SK-N-SH (cell line): ENCODE measurements around the gene KNDC1.

Experiments used
- ELF1 ChIP-seq: IDR thresholded peaks from 2 replicates; pipeline ENCODE4 v1.4.0; 2012
- GABPA ChIP-seq: IDR thresholded peaks from 2 replicates; pipeline ENCODE4 v1.4.0; 2012; ENCODE audit warnings: low read depth, mild to moderate bottlenecking
- MEF2A ChIP-seq: IDR thresholded peaks from 2 replicates; pipeline ENCODE4 v1.4.0; 2012; ENCODE audit warnings: low read depth, borderline replicate concordance
- NFIC ChIP-seq: IDR thresholded peaks from 2 replicates; pipeline ENCODE4 v1.4.0; 2012; ENCODE audit warnings: borderline replicate concordance
- POLR2AphosphoS5 ChIP-seq: IDR thresholded peaks from 2 replicates; pipeline ENCODE4 v1.6.1; 2012; ENCODE audit warnings: low read depth, low read length
- RAD21 ChIP-seq: IDR thresholded peaks from 2 replicates; pipeline ENCODE4 v1.6.1; 2012; ENCODE audit warnings: mild to moderate bottlenecking, low read length
- RCOR1 ChIP-seq: fragments of 150-350 bp; IDR thresholded peaks from 2 replicates; pipeline ENCODE4 v1.6.1; 2017; ENCODE audit warnings: antibody characterized with exemption, low read length
- RXRA ChIP-seq: IDR thresholded peaks from 2 replicates; pipeline ENCODE4 v1.4.0; 2012; ENCODE audit warnings: low read depth, mild to moderate bottlenecking, borderline replicate concordance
- TF ChIP-seq, protein P1 (sequence below): fragments of 200-600 bp; sonication (generic); IDR thresholded peaks from 2 replicates; pipeline ENCODE4 v1.6.1; 2017; ENCODE audit warnings: antibody characterized with exemption, mild to moderate bottlenecking, moderate library complexity
- TF ChIP-seq, protein P2 (sequence below): IDR thresholded peaks from 2 replicates; pipeline ENCODE4 v1.4.0; 2012; ENCODE audit warnings: low read depth, borderline replicate concordance
- TF ChIP-seq, protein P3 (sequence below): IDR thresholded peaks from 2 replicates; pipeline ENCODE4 v1.4.0; 2012; ENCODE audit warnings: low read depth, borderline replicate concordance

DNA sequence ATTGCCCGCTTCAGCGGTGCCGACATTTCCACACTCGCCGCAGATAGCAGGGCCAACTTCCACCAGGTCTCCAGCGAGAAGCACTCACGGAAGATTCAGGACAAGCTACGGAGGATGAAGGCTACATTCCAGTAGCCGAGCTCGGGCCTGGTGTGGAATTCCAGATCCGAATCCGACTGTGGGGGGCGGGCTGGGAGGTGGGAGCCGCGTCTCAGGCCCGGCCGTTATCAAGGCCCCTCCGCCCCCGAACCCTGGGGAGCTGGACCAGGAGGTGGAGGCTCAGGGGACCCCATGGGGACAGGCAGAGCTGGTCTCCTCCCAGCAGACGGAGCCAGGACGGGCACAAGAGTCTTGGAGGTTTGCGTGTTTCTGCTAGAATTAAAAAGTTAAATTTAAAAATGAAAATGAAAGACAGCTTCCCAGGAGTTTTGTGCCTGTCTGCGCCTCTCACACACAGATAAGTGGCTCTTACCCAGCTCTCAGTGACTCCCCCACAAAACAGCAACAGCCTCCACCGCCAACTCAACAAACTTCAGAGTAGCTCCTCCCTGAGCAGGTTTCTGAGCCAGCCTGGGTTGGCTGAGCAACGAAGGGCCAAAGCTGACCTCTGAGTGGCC, 64.8 kb downstream of the KNDC1 start:
- TF ChIP-seq POLR2AphosphoS5 (no peak), ELF1 (no peak), RCOR1 (no peak), NFIC (no peak), RXRA (no peak), MEF2A (no peak), RAD21 (no peak), GABPA (no peak)
- TF ChIP-seq, protein P1, sequence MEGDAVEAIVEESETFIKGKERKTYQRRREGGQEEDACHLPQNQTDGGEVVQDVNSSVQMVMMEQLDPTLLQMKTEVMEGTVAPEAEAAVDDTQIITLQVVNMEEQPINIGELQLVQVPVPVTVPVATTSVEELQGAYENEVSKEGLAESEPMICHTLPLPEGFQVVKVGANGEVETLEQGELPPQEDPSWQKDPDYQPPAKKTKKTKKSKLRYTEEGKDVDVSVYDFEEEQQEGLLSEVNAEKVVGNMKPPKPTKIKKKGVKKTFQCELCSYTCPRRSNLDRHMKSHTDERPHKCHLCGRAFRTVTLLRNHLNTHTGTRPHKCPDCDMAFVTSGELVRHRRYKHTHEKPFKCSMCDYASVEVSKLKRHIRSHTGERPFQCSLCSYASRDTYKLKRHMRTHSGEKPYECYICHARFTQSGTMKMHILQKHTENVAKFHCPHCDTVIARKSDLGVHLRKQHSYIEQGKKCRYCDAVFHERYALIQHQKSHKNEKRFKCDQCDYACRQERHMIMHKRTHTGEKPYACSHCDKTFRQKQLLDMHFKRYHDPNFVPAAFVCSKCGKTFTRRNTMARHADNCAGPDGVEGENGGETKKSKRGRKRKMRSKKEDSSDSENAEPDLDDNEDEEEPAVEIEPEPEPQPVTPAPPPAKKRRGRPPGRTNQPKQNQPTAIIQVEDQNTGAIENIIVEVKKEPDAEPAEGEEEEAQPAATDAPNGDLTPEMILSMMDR: no peak
- TF ChIP-seq, protein P2, sequence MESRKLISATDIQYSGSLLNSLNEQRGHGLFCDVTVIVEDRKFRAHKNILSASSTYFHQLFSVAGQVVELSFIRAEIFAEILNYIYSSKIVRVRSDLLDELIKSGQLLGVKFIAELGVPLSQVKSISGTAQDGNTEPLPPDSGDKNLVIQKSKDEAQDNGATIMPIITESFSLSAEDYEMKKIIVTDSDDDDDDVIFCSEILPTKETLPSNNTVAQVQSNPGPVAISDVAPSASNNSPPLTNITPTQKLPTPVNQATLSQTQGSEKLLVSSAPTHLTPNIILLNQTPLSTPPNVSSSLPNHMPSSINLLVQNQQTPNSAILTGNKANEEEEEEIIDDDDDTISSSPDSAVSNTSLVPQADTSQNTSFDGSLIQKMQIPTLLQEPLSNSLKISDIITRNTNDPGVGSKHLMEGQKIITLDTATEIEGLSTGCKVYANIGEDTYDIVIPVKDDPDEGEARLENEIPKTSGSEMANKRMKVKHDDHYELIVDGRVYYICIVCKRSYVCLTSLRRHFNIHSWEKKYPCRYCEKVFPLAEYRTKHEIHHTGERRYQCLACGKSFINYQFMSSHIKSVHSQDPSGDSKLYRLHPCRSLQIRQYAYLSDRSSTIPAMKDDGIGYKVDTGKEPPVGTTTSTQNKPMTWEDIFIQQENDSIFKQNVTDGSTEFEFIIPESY: no peak
- TF ChIP-seq, protein P3, sequence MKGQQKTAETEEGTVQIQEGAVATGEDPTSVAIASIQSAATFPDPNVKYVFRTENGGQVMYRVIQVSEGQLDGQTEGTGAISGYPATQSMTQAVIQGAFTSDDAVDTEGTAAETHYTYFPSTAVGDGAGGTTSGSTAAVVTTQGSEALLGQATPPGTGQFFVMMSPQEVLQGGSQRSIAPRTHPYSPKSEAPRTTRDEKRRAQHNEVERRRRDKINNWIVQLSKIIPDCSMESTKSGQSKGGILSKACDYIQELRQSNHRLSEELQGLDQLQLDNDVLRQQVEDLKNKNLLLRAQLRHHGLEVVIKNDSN: no peak
